Measurements from ENCODE around the gene WWOX.
"Not testable (repeated sequence)": the region's sequence is repeated elsewhere in the genome, so short reads cannot be mapped to it uniquely, and the experiment has no call there.

WWOX gene

GRCh38 chr16:78579020-78579419 is 479.6 kb downstream of the WWOX start:
- no peak for DNase-seq (ENCODE audit: low read depth)

GRCh38 chr16:78583441-78583840 is 484.0 kb downstream of the WWOX start:
- DNase-seq (ENCODE audit: low read depth), result no peak

- no peak for DNase-seq (ENCODE audit: low read depth)
Measured at GRCh38 chr16:78584213-78584860, 484.9 kb downstream of the WWOX start.

- DNase-seq (ENCODE audit: low read depth), result no peak
Measured at GRCh38 chr16:78584991-78585390, 485.5 kb downstream of the WWOX start.

GRCh38 chr16:78589331-78589730 is 489.9 kb downstream of the WWOX start:
- DNase-seq (ENCODE audit: low read depth), result no peak

- no peak for DNase-seq (ENCODE audit: low read depth)
Measured at GRCh38 chr16:78591682-78592103, 492.2 kb downstream of the WWOX start.

GRCh38 chr16:78592111-78592510 is 492.7 kb downstream of the WWOX start:
- no peak for DNase-seq (ENCODE audit: low read depth)

- no peak for DNase-seq (ENCODE audit: low read depth)
Measured at GRCh38 chr16:78593352-78593751, 493.9 kb downstream of the WWOX start.

GRCh38 chr16:78594191-78594590 is 494.7 kb downstream of the WWOX start:
- DNase-seq (ENCODE audit: low read depth), result no peak

- no peak for DNase-seq (ENCODE audit: low read depth)
Measured at GRCh38 chr16:78596348-78596995, 497.0 kb downstream of the WWOX start.

- no peak for DNase-seq (ENCODE audit: low read depth)
Measured at GRCh38 chr16:78596996-78597422, 497.6 kb downstream of the WWOX start.

GRCh38 chr16:78597809-78598570 is 498.5 kb downstream of the WWOX start:
- DNase-seq (ENCODE audit: low read depth), result no peak

- no peak for DNase-seq (ENCODE audit: low read depth)
Measured at GRCh38 chr16:78599271-78599670, 499.8 kb downstream of the WWOX start.

- not testable (repeated sequence) for DNase-seq (ENCODE audit: low read depth)
Measured at GRCh38 chr16:78604423-78605062, 505.1 kb downstream of the WWOX start.

- no peak for DNase-seq (ENCODE audit: low read depth)
Measured at GRCh38 chr16:78605548-78606101, 506.2 kb downstream of the WWOX start.

- DNase-seq (ENCODE audit: low read depth), result no peak
Measured at GRCh38 chr16:78606545-78606944, 507.1 kb downstream of the WWOX start.

- no peak for DNase-seq (ENCODE audit: low read depth)
Measured at GRCh38 chr16:78607022-78607421, 507.6 kb downstream of the WWOX start.

- DNase-seq (ENCODE audit: low read depth), result no peak
Measured at GRCh38 chr16:78607465-78607864, 508.0 kb downstream of the WWOX start.

- no peak for DNase-seq (ENCODE audit: low read depth)
Measured at GRCh38 chr16:78608305-78608776, 508.9 kb downstream of the WWOX start.

- DNase-seq (ENCODE audit: low read depth), result no peak
Measured at GRCh38 chr16:78609402-78610274, 510.2 kb downstream of the WWOX start.

- DNase-seq (ENCODE audit: low read depth), result no peak
Measured at GRCh38 chr16:78611318-78611717, 511.9 kb downstream of the WWOX start.

All from activated T-helper 1 cell treated with Interleukin-2 at 50 U/mL for 16 hours (primary cell).